SK-N-MC (cell line): ENCODE results near the gene CTNNA3.

Source experiments
- DNase-seq: peaks from one replicate; pipeline ENCODE4 v3.0.0-alpha.2; 2011; ENCODE audit warnings: low read depth, low spot score
- H3K27ac ChIP-seq: fragments of 200-600 bp; sonication (generic); 2 replicates; pipeline ENCODE4 v1.5.1; 2016; ENCODE audit warnings: mixed run types
- H3K36me3 ChIP-seq: fragments of 200-600 bp; sonication (generic); 2 replicates; pipeline ENCODE4 v1.6.1; 2017; ENCODE audit warnings: antibody characterized with exemption, low read length, mixed read lengths; ENCODE audit not compliant: insufficient read depth
- H3K4me3 ChIP-seq: fragments of 200-600 bp; sonication (generic); 2 replicates; pipeline ENCODE4 v1.5.1; 2016
- H3K9ac ChIP-seq: fragments of 200-600 bp; sonication (generic); 2 replicates; pipeline ENCODE4 v1.8.0; 2017; ENCODE audit warnings: mixed run types, mixed read lengths; ENCODE audit not compliant: insufficient read length
- H3K9me3 ChIP-seq: fragments of 200-600 bp; sonication (generic); 2 replicates; pipeline ENCODE4 v1.6.1; 2017; ENCODE audit warnings: low read depth, mild to moderate bottlenecking, antibody characterized with exemption, low read length, moderate library complexity, mixed read lengths
- EZH2 ChIP-seq: fragments of 200-600 bp; sonication (generic); IDR thresholded peaks from one replicate; pipeline ENCODE4 v1.6.1; 2017; ENCODE audit warnings: antibody characterized with exemption
- FOXP2 ChIP-seq: optimal IDR thresholded peaks from 2 replicates; pipeline ENCODE3; 2011; ENCODE audit warnings: mild to moderate bottlenecking, moderate library complexity; ENCODE audit not compliant: insufficient read depth; ENCODE audit errors: extremely low read length, control extremely low read depth
- POLR2AphosphoS5 ChIP-seq: IDR thresholded peaks from 2 replicates; pipeline ENCODE4 v1.6.1; 2012; ENCODE audit warnings: mild to moderate bottlenecking, low read depth, low read length, borderline replicate concordance

Gene CTNNA3

DNA sequence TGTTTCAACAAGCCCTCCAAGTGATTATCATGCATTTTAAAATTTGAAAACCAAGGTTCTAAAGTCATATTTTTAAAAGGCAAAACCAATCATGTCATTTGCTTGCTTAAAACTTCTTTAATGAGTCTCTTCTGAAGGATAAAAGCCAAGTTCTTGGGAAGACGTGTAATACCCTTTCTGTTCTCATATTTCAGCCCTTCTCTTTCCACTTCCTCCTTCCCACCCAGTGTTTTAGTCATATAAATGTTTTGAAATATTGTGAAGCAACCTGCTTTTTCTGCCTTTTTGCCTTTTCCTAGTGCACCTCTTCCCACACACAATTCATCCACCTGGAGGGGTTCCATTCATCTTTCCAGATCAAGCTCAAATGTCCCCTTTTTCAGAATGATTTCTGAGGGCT is 981.3 kb downstream of the CTNNA3 start:
- TF ChIP-seq POLR2AphosphoS5 (no peak), FOXP2 (no peak), EZH2 (no peak)
- no peaks in the 10 kb centered on the region for H3K9me3 ChIP-seq
- H3K27ac ChIP-seq, result no peak overlapping the region
- H3K9ac ChIP-seq, result no peak overlapping the region
- no peak for DNase-seq
- H3K36me3 ChIP-seq, result no peaks in the 10 kb centered on the region
- no peak overlapping the region for H3K4me3 ChIP-seq

- Histone ChIP-seq H3K4me3 (no peak overlapping the region), H3K9me3 (no peaks in the 10 kb centered on the region), H3K27ac (no peak overlapping the region), H3K36me3 (no peaks in the 10 kb centered on the region), H3K9ac (no peak overlapping the region)
- TF ChIP-seq EZH2, result no peak
- TF ChIP-seq FOXP2, result no peak
- TF ChIP-seq POLR2AphosphoS5, result no peak
- DNase-seq, result no peak
Observed at GRCh38 chr10:66713387-66713786, 982.6 kb downstream of the CTNNA3 start.

- no peak overlapping the region for H3K27ac ChIP-seq
- no peak for DNase-seq
- no peaks in the 10 kb centered on the region for H3K9me3 ChIP-seq
- H3K9ac ChIP-seq, result no peak overlapping the region
- no peak overlapping the region for H3K4me3 ChIP-seq
- H3K36me3 ChIP-seq, result no peaks in the 10 kb centered on the region
- TF ChIP-seq FOXP2, result no peak
- no peak for TF ChIP-seq POLR2AphosphoS5
- no peak for TF ChIP-seq EZH2
Observed at GRCh38 chr10:66698069-66698468, 997.9 kb downstream of the CTNNA3 start.

DNA sequence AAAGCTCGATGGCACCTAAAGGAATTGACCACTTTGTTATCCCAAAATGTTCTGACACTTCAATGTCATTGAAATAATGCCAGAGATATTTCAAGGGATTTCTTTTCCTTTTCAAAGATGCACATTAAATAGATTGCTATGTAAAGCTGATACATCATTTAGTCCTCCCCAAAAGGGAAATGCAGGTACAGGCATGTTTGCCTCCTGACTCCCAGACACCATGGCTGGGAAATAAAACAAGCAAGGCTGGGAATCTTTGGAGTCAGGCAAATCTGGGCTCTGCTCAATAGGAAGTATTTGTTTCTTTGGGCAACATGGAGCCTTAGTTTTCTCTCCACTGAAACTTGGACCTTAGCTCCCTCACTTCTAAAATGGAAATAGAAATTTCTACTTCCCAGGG is 1000.9 kb downstream of the CTNNA3 start:
- DNase-seq, result no peak
- TF ChIP-seq FOXP2 (no peak), POLR2AphosphoS5 (no peak), EZH2 (no peak)
- Histone ChIP-seq H3K4me3 (no peak overlapping the region), H3K9me3 (no peaks in the 10 kb centered on the region), H3K27ac (no peak overlapping the region), H3K36me3 (no peaks in the 10 kb centered on the region), H3K9ac (no peak overlapping the region)

GRCh38 chr10:66684581-66684980 is 1011.4 kb downstream of the CTNNA3 start:
- Histone ChIP-seq H3K4me3 (no peak overlapping the region), H3K36me3 (no peaks in the 10 kb centered on the region), H3K9ac (no peak overlapping the region), H3K9me3 (no peaks in the 10 kb centered on the region), H3K27ac (no peak overlapping the region)
- no peak for TF ChIP-seq FOXP2
- no peak for TF ChIP-seq POLR2AphosphoS5
- TF ChIP-seq EZH2, result no peak
- DNase-seq, result no peak

DNA sequence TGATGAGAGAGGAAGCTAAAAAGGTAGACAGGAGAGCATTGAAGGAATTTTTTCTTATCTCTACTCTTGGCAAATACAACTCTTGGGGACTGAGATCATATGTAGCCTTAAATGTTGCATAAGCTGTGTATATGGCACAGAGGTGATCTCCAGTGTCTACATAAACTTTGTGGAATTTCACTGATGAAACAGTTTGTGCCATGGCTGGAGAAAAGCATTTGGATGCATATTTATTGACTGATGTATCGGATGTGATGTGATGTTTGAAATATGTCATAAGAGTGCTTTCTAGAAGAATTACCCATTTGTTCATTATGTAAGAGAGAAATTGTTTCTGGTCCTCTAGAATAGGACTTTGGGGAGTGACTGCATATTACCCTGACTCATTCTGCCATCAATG is 1015.1 kb downstream of the CTNNA3 start:
- Histone ChIP-seq H3K9me3 (no peaks in the 10 kb centered on the region), H3K4me3 (no peak overlapping the region), H3K9ac (no peak overlapping the region), H3K27ac (no peak overlapping the region), H3K36me3 (no peaks in the 10 kb centered on the region)
- DNase-seq, result no peak
- TF ChIP-seq FOXP2 (no peak), EZH2 (no peak), POLR2AphosphoS5 (no peak)

DNA sequence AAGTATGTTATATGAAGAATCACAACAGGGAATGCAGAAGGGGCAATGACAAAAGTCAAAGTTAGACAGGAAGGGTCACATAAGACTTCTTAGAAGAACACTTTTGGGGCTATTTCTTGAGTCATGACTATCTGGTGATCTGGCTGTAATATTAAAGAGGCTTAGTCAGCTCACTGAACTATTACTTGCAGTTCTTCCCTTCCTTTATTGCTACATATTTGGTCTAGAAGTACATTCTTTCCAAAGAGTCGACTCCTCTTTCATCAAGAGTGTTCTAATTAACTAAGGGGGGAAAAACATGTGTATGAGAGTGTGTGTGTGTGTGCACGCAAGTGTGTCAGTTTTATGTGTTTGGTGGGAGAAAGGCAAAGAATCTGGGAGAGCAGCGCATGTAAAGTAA is 1017.5 kb downstream of the CTNNA3 start:
- no peaks in the 10 kb centered on the region for H3K36me3 ChIP-seq
- H3K4me3 ChIP-seq, result no peak overlapping the region
- no peak overlapping the region for H3K27ac ChIP-seq
- DNase-seq, result no peak
- TF ChIP-seq FOXP2 (no peak), EZH2 (no peak), POLR2AphosphoS5 (no peak)
- H3K9ac ChIP-seq, result no peak overlapping the region
- H3K9me3 ChIP-seq, result no peaks in the 10 kb centered on the region

DNA sequence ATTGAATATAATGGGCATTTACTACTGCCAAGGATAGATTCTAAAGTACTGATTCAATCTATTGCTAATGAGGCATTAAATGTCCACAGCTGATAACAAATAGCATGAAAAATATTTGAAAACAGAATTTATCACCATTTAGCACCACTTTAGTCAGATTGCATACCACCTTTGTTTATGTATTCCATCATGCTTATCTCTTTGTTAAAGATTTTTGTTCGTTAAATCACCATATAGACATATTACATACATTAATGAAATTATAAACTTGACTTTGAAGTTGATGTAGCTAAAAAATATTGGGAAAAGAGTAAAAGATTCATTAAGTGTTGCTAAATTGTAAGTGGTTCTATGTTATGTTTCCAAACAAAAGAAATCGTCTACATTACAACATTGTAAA is 1022.9 kb downstream of the CTNNA3 start:
- TF ChIP-seq FOXP2, result no peak
- no peak for TF ChIP-seq EZH2
- no peak for TF ChIP-seq POLR2AphosphoS5
- H3K27ac ChIP-seq, result no peak overlapping the region
- no peaks in the 10 kb centered on the region for H3K9me3 ChIP-seq
- H3K9ac ChIP-seq, result no peak overlapping the region
- no peaks in the 10 kb centered on the region for H3K36me3 ChIP-seq
- no peak for DNase-seq
- H3K4me3 ChIP-seq, result no peak overlapping the region

- H3K4me3 ChIP-seq, result no peak overlapping the region
- H3K36me3 ChIP-seq, result no peaks in the 10 kb centered on the region
- no peak for DNase-seq
- H3K9me3 ChIP-seq, result no peaks in the 10 kb centered on the region
- H3K9ac ChIP-seq, result no peak overlapping the region
- no peak overlapping the region for H3K27ac ChIP-seq
- no peak for TF ChIP-seq FOXP2
- no peak for TF ChIP-seq EZH2
- TF ChIP-seq POLR2AphosphoS5, result no peak
Observed at GRCh38 chr10:66671562-66671961, 1024.4 kb downstream of the CTNNA3 start.
